Activated T-helper 1 cell treated with anti-CD3 and anti-CD28 coated beads, Interleukin-12 subunit alpha, Interleukin-12 subunit beta, Interleukin-2, Interleukin-4 antibody, amounts not matched to agents 30 ng/mL and 10 ng/mL and 1 ng/mL, durations not matched to agents 14 hours and 24 hours and 36 hours (primary cell): ENCODE measurements around the gene ABCC4. TPM values are rescaled to one million over a fixed set of nuclear protein-coding genes. Genes with fewer than 3 reads are reported as not detected.

ENCODE experiments used
- DNase-seq: peaks from one replicate; pipeline ENCODE4 v3.0.0; 2021; ENCODE audit warnings: low spot score
- H3K27ac Mint-ChIP-seq: one replicate; pipeline ENCODE4 v1.8.0; 2021; ENCODE audit warnings: mild to moderate bottlenecking, mixed read lengths
- H3K27me3 Mint-ChIP-seq: one replicate; pipeline ENCODE4 v1.8.0; 2022; ENCODE audit warnings: mild to moderate bottlenecking, moderate library complexity, mixed read lengths; ENCODE audit not compliant: insufficient read depth
- H3K36me3 Mint-ChIP-seq: one replicate; pipeline ENCODE4 v1.8.0; 2021; ENCODE audit warnings: low read depth, mixed read lengths
- H3K4me1 Mint-ChIP-seq: one replicate; pipeline ENCODE4 v1.8.0; 2021; ENCODE audit warnings: low read depth, mixed read lengths
- H3K4me3 Mint-ChIP-seq: one replicate; pipeline ENCODE4 v1.8.0; 2021; ENCODE audit warnings: mild to moderate bottlenecking, moderate library complexity, mixed read lengths
- H3K9me3 Mint-ChIP-seq: one replicate; pipeline ENCODE4 v1.8.0; 2021; ENCODE audit warnings: mixed read lengths
- intact Hi-C: fragments of 100-400 bp; cut with micrococcal nuclease; formaldehyde crosslinking; loops from one replicate; pipeline ENCODE4 v1.15.1; 2024
- total RNA-seq: library from RNA; stranded (reverse); gene quantifications from 2 replicates; pipeline ENCODE4 v1.2.3, GENCODE V29; 2022

ABCC4 gene
- total RNA-seq, 1 donor from 2014 or later = 16.4 TPM

DNA sequence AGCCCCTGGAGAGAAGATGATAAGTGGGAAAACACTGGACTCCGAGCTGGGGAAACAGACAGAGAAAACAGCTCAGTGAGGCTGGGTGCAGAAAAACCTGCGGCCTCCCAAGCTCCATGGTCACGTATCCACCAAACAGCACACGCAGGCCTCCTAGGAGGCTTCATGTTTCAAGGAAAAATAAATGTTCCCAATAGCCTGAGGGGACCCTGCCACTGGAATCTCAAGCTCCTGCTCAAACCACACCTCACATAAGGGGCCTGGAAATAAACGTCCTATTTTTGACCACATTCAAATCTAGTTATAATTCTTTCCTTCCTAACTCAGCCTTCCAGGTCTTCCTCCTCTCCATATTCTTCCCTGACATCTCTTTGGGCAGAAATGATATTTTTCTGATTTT, 225.7 kb downstream of the ABCC4 start:
- intact Hi-C loops = no loop called here
- H3K4me3 Mint-ChIP-seq = no peak overlapping the region
- H3K27ac Mint-ChIP-seq = no peak overlapping the region
- H3K9me3 Mint-ChIP-seq = no peaks in the 10 kb centered on the region
- DNase-seq = no peak
- H3K36me3 Mint-ChIP-seq = peaks cover 9% of the 10 kb centered on the region
- H3K27me3 Mint-ChIP-seq = no peaks in the 10 kb centered on the region
- no peaks in the 10 kb centered on the region for H3K4me1 Mint-ChIP-seq

DNA sequence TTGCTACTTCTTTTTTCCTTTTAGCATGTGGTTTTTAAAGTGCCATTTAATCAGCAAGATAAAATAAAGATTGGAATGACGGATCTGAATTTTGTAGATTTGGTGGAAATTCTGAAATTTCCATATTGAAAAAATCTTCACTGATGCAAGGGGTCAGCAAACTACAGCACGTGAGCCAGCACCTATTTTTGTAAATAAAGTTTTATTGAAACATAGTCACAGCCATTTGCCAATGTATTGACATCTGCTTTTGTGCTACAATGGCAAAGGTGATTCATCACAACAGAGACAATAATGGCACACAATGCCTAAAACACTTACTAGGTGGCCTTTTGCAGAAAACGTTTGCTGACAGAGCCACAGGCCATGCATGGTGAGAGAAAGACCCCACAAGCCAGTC, 226.4 kb downstream of the ABCC4 start:
- H3K4me1 Mint-ChIP-seq = no peaks in the 10 kb centered on the region
- peaks cover 11% of the 10 kb centered on the region for H3K36me3 Mint-ChIP-seq
- H3K9me3 Mint-ChIP-seq = no peaks in the 10 kb centered on the region
- H3K27me3 Mint-ChIP-seq = no peaks in the 10 kb centered on the region
- intact Hi-C loops = no loop called here
- DNase-seq = no peak
- H3K27ac Mint-ChIP-seq = no peak overlapping the region
- H3K4me3 Mint-ChIP-seq = no peak overlapping the region

DNA sequence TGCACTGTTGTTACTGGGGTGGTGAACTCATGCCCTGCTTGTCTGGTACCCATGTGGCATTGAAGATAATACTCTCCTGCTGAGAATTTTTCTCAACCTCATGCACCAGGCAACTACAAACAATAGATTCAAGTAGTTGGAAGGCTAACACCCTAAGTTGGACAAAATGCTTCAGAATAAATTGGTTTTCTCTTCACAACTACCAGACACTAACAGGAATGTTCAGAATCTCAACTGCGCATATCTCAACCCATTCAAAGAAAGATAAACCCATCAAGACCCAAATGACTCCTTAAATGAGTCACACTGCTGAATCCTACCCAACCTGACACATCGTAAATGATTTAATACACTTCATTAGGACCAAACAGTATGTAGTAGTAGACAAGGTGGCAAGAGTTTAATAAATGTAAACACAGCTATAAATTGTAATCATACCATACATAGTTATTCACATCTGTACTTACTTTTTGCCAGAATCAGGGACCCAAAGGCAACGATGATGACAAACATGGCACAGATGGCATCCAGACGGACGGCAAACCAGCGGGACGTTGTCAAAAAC, 227.4 kb downstream of the ABCC4 start:
- no peak overlapping the region for H3K4me3 Mint-ChIP-seq
- no peaks in the 10 kb centered on the region for H3K27me3 Mint-ChIP-seq
- no peaks in the 10 kb centered on the region for H3K9me3 Mint-ChIP-seq
- intact Hi-C loops = no loop called here
- H3K27ac Mint-ChIP-seq = no peak overlapping the region
- H3K4me1 Mint-ChIP-seq = no peaks in the 10 kb centered on the region
- no peak for DNase-seq
- peaks cover 13% of the 10 kb centered on the region for H3K36me3 Mint-ChIP-seq

DNA sequence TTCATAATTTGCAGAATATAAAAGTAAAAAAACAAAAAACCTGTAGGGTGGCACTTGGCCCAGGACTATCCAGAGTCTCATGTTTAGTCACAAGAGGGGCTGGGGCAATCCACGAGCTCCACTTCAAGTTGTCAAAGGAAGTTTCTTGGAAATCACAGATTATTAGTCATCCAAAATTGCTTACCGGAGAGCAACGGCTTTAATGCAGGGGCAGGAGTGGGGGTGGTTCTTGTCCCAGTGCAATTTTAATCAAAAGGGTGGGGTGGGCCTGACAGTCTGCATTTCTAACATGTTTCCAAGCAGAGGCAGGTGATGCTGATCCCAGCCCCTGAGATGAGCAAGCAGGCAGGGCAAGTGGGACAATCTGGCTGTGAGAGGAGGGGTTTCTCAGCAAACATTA, 233.9 kb downstream of the ABCC4 start:
- DNase-seq = no peak
- no peaks in the 10 kb centered on the region for H3K27me3 Mint-ChIP-seq
- no peak overlapping the region for H3K27ac Mint-ChIP-seq
- peaks cover 12% of the 10 kb centered on the region for H3K36me3 Mint-ChIP-seq
- intact Hi-C loops = no loop called here
- H3K4me1 Mint-ChIP-seq = no peaks in the 10 kb centered on the region
- no peak overlapping the region for H3K4me3 Mint-ChIP-seq
- no peaks in the 10 kb centered on the region for H3K9me3 Mint-ChIP-seq

DNA sequence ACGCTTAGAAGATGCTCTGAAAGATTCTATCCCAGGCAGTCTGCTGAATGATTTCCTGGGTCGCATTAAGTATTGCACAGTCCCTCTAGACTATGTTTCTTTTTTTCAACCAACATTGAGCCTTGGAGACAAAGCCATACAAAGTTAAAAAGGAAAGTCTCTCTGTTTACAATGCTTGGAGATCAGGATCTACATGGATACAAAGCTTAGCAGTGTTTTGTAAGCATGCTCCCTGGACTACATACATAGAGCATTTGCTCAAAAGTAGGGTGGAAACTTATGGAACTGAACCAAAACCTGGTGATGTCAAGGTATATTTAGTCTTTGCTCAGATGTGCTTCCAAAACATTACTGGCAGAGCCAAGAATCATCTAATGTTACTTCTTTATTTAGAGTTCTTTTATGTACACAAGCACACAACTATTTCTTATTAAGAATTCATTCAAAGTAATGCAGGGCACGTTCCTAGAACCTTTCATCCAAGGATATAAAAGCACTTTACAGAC, 241.2 kb downstream of the ABCC4 start:
- Mint-ChIP-seq H3K4me3 (no peak overlapping the region), H3K27me3 (no peaks in the 10 kb centered on the region), H3K27ac (no peak overlapping the region), H3K36me3 (no peaks in the 10 kb centered on the region), H3K4me1 (no peaks in the 10 kb centered on the region), H3K9me3 (no peaks in the 10 kb centered on the region)
- intact Hi-C loops = no loop called here
- no peak for DNase-seq

DNA sequence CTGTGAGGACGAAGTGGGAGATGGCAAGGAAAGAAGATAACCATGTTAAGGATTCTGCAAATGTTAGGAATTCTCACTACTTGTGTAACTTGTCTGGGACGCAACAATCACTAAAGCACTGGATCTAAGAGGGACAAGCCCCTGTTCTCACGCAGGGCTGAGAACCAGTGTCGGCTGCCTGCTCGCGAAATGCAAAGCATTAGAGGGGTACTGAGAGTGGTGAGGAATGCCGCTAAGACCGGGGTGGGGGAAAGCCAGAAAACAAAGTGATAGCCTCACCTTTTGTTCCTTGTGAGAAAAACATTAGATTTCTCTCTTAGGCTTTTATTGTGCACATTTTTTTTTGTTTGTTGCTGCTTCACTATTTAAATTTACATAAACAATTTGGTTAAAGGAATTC, 241.9 kb downstream of the ABCC4 start:
- no peak for DNase-seq
- no peaks in the 10 kb centered on the region for H3K36me3 Mint-ChIP-seq
- no peak overlapping the region for H3K27ac Mint-ChIP-seq
- H3K4me1 Mint-ChIP-seq = no peaks in the 10 kb centered on the region
- no peaks in the 10 kb centered on the region for H3K9me3 Mint-ChIP-seq
- no peak overlapping the region for H3K4me3 Mint-ChIP-seq
- no peaks in the 10 kb centered on the region for H3K27me3 Mint-ChIP-seq
- intact Hi-C loops = no loop called here

DNA sequence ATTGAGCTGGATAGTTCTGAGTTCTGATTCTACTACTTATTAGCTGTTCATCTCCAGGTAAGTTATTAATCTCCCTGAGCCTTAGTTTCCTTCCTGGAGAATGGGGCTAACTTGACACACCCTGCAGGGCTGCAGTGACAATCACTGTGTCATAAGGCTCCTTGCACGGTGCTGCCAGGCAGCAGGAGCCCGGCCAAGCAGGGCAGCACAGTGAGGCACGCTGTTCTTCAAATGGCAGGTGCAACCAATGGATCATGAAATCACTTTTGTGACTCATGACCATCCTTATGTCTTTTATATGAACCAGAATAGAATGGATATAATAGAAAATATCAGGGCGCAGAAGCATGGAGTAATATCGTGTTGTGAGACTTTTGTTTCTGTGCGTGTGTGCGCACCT, 242.6 kb downstream of the ABCC4 start:
- no peaks in the 10 kb centered on the region for H3K36me3 Mint-ChIP-seq
- H3K27ac Mint-ChIP-seq = no peak overlapping the region
- H3K4me1 Mint-ChIP-seq = no peaks in the 10 kb centered on the region
- no peak for DNase-seq
- intact Hi-C loops = no loop called here
- no peaks in the 10 kb centered on the region for H3K9me3 Mint-ChIP-seq
- H3K27me3 Mint-ChIP-seq = no peaks in the 10 kb centered on the region
- H3K4me3 Mint-ChIP-seq = no peak overlapping the region

DNA sequence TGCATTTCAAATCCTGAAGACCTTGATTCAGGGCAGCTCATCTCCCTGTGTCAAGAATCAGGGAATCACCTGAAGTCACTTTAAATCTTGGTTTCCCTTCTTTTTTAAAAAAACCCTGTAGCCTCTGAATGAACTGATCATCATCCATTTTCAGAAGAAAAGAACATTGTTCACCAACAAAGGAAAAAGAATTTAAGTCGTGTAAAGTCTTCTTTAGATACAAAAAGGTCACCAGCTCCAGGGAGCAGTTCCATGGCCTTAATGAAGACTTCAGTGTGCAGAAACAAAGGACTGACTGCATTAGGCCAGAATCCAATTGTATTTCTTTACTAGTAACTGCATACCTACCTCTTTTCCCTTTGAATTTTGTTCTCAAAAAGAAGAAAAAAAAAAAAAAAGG, 245.0 kb downstream of the ABCC4 start:
- H3K36me3 Mint-ChIP-seq = no peaks in the 10 kb centered on the region
- H3K9me3 Mint-ChIP-seq = no peaks in the 10 kb centered on the region
- H3K4me1 Mint-ChIP-seq = peaks cover 1% of the 10 kb centered on the region
- no peak overlapping the region for H3K27ac Mint-ChIP-seq
- H3K27me3 Mint-ChIP-seq = no peaks in the 10 kb centered on the region
- DNase-seq = no peak
- intact Hi-C loops = no loop called here
- no peak overlapping the region for H3K4me3 Mint-ChIP-seq

DNA sequence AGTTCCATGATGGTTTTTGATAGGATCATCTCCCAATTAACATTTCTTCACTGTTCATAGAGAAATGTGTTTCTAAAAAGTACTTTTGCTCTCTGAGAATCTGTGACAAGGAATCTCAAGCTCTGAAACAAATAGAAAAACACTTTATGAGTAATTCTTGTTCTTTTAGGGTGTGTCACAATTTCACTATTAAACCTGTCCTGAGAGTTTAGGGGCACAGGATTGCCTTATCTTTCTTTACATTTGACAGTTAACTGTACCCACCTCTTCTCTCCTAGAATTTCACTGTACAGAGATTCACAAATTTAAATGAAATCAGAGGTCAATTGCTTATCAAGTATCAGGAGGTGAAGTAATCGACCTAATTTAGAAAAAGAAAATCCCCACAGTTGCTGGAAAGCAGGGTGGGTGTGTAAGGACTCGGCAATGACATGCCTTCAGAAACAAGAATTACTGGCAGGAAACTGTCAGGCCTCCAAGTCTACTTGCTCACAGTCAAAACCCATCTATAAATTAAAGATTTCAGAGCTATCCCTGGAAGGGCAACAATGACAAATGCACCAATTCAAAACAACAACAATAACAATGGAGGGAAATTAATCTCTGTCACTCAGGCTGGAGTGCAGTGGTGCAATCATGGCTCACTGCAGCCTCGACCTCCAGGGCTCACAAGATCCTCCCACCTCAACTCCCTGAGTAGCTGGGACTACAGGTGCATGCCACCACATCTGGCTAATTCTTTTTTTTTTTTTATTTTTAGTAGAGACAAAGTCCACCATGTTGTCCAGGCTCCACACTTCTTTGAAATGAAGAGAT, 250.2 kb downstream of the ABCC4 start:
- no peaks in the 10 kb centered on the region for H3K9me3 Mint-ChIP-seq

DNA sequence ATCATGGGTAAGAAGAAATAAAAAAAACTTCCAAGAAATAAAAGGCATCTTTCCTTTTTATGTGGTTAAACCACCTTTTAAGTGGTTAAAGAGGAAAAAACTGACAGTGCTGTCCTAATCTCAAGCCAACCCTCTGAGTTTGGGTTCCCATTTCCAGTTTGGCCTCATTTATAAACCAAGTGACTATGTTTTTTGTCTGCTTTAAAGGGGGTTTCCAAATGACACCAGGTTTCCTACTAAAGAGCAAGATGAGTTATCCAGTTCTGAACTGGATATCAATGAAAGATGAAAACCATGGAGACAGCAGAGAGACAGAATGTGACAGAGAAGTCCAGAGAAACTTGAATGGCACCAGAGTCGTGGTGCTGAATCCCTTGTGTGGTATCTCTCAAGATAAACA, 251.5 kb downstream of the ABCC4 start:
- no peaks in the 10 kb centered on the region for H3K36me3 Mint-ChIP-seq
- no peak overlapping the region for H3K4me3 Mint-ChIP-seq
- no peak for DNase-seq
- no peaks in the 10 kb centered on the region for H3K9me3 Mint-ChIP-seq
- peak overlapping the region; percentile 53 for H3K27ac Mint-ChIP-seq
- peaks cover 24% of the 10 kb centered on the region for H3K4me1 Mint-ChIP-seq
- intact Hi-C loops = loop anchor here (2.0 to 5.0 kb wide), 3 partner anchors 105 to 382 kb away; no protein-coding TSS in a partner anchor
- H3K27me3 Mint-ChIP-seq = no peaks in the 10 kb centered on the region

More for the DNA sequence above, 250.2 kb downstream of the ABCC4 start:
- DNase-seq = no peak
- Mint-ChIP-seq H3K27ac (peak overlapping the region; percentile 26), H3K27me3 (no peaks in the 10 kb centered on the region), H3K4me1 (peaks cover 24% of the 10 kb centered on the region), H3K4me3 (no peak overlapping the region), H3K36me3 (no peaks in the 10 kb centered on the region)
- intact Hi-C loops = loop anchor here (1.0 to 5.0 kb wide), 4 partner anchors 104 to 384 kb away; no protein-coding TSS in a partner anchor

DNA sequence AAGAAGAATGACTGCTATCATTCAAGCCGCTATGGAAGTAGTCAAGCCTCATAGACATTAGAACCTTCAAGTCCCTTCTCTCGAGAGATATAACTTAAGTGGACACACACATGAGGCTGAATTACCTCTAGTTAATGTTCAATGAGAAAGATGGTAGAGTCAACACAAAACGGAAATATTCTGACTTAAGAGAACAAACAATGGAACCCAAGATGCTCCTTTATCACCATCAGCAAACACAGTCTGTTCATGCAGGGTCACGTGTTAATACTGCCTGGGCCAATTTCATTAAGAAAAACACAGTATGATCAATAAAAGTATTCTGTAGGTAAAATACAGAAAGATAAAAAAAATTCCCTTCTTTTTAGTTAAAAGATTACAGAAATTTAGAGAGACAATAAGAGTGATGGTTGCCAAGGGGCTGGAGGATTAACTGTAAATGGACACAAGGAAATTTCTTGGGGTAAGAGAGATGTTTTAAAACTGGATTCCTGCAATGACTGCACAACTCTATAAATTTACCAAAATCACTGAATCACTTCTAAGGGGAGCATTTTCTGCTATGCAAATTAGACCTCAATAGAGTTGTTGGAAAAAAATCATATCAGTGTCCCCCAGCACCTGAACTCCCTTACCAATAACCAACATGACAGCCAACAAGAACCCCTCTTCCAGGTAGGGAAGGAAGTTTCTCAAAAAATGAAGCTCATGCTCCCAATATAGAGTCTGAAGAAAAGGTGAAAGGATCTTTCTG, 256.6 kb downstream of the ABCC4 start:
- Mint-ChIP-seq H3K36me3 (peaks cover 8% of the 10 kb centered on the region), H3K27me3 (no peaks in the 10 kb centered on the region), H3K4me1 (peaks cover 6% of the 10 kb centered on the region), H3K4me3 (no peak overlapping the region), H3K27ac (no peak overlapping the region), H3K9me3 (no peaks in the 10 kb centered on the region)
- intact Hi-C loops = no loop called here
- no peak for DNase-seq

DNA sequence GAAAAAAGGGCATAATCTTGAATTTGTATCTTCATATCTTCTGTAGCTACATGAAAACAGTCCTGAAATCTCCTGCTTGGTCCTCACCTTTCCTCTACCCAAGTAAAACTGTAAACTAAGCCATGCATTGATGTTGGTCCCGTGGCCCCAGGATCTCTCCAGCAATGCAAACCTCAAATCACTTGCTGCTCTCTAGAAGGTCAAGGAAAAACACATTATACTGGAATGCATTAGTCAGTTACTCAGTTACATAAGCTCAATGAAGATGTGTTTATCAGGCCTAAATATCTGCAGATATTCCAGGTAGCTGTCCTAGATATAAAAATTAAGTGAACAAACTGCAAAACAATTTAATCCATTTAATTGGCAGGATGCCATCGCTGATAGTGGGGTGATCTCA, 261.8 kb downstream of the ABCC4 start:
- H3K9me3 Mint-ChIP-seq = no peaks in the 10 kb centered on the region
- DNase-seq = no peak
- peaks cover 9% of the 10 kb centered on the region for H3K36me3 Mint-ChIP-seq
- H3K27ac Mint-ChIP-seq = no peak overlapping the region
- intact Hi-C loops = no loop called here
- no peaks in the 10 kb centered on the region for H3K27me3 Mint-ChIP-seq
- peaks cover under 1% of the 10 kb centered on the region for H3K4me1 Mint-ChIP-seq
- H3K4me3 Mint-ChIP-seq = no peak overlapping the region

DNA sequence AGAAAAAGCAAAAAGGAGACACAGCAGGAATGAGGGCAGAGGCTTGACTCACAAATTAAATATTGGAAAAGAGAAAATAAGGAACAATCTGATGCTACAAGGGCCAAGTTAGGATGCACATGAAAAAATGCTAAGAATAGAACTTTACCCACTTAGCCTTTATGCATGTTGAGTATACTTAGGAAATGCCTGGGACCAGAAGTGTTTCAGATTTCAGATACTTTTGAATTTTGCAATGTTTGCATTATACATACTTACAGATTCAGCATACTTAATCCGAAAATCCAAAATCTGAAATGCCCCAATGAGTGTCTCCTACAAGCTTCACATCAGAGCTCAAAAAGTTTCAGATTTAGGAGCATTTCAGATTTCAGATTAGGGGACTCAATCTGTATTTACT, 262.3 kb downstream of the ABCC4 start:
- peaks cover 5% of the 10 kb centered on the region for H3K4me1 Mint-ChIP-seq
- H3K36me3 Mint-ChIP-seq = peaks cover 9% of the 10 kb centered on the region
- intact Hi-C loops = no loop called here
- no peak overlapping the region for H3K27ac Mint-ChIP-seq
- no peaks in the 10 kb centered on the region for H3K9me3 Mint-ChIP-seq
- H3K4me3 Mint-ChIP-seq = no peak overlapping the region
- H3K27me3 Mint-ChIP-seq = no peaks in the 10 kb centered on the region
- DNase-seq = no peak
